GM18505 (cell line): Measurements from ENCODE around the gene DYNLT1.
"Not testable (repeated sequence)": the region's sequence is repeated elsewhere in the genome, so short reads cannot be mapped to it uniquely, and the experiment has no call there.

ENCODE experiments used
- ATAC-seq: cut with Tn5 transposase; IDR thresholded peaks from one replicate; pipeline ENCODE4 v1.9.1; 2021; ENCODE audit not compliant: unreplicated experiment
- POLR2A ChIP-seq: IDR thresholded peaks from 4 replicates; pipeline ENCODE4 v1.6.1; 2011; ENCODE audit warnings: borderline replicate concordance; ENCODE audit not compliant: insufficient read depth, insufficient read length; ENCODE audit errors: extremely low read depth

Gene DYNLT1

DNA sequence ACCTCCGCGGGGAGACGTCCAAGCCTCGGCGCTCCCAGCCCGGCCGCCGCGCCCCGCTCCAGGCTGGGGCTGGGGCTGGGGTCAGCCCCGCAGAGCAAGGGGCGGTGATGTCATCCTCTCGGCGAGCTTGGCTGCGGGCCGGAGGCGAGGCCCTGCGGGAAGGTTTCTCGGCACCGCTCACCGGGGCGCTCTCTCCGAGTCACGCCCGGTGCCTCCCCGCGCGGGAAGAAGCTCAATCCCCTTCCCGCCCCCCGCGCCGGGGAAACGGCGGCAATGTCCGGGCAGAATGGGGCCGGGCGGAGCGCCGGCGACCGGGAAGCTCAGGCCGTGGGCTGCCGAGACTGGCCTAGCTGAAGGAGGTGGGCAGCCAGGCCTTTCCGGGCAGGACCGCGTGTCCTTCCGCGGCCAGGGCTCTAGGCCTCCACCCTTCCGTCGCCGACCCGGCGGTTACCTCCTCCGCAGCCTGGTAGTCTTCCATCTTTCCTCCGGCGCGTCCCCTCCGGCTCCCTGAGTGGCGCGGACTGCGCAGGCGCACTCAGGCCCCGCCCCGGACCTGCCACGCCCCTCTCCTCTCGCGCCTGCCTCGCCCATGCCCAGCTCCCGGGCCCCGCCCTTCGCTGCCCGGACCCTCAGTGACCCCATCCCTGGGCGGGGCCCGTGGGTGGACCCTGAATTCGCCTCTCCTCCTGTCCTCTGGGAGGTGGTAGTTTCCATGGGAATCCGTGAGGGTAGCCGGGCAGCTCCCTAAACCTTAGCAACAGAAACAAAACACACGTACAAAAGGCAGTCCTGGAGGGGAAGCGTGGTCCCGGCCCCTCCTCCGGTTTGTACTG, at the start of gene DYNLT1:
Gene DYNLT1 (minus strand): TSS at position 513 of the 833 bp plus-strand sequence. CDS start 35 bp downstream, at position 478.
- ATAC-seq = peak; percentile 62
- TF ChIP-seq POLR2A = peak; percentile 82

DNA sequence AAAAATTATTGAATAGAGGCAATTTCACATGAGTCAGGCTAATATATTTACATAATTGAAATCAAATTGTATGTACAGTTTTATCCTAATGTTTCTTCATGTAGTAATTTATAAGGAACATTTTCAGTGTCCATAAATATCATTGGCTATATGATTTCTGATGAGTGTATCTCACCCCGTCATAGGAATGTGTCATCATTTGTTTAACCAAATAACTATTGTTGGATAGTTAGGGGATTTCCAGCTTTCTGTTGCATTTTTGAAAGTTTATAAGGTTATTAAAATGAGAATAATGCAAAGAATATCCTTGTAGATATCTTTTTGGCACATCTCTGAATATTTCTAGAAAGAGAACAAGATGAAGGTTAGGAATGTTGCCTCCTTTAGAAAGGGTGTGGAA, 44.3 kb upstream of the DYNLT1 start:
- TF ChIP-seq POLR2A = no peak
- no peak for ATAC-seq

DNA sequence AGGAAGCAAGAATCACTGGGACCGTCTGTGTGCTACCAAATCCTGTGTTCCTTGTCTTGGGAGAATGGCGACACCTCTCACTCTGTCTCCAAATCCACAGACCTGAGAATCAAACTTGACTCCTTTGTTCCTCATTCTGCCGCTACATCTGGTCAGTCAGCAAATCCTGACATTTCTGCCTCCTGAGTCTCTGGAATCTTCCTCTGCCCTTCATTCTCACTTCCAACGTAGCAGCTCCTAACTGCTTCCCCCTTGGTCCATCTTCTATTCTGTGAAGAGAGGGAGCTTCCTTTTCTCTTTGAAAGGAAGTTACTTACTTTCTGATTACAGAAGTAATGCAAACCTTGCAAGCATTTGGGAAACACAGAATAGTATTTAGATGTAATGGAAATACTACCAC, 43.0 kb upstream of the DYNLT1 start:
- no peak for TF ChIP-seq POLR2A
- ATAC-seq = no peak

DNA sequence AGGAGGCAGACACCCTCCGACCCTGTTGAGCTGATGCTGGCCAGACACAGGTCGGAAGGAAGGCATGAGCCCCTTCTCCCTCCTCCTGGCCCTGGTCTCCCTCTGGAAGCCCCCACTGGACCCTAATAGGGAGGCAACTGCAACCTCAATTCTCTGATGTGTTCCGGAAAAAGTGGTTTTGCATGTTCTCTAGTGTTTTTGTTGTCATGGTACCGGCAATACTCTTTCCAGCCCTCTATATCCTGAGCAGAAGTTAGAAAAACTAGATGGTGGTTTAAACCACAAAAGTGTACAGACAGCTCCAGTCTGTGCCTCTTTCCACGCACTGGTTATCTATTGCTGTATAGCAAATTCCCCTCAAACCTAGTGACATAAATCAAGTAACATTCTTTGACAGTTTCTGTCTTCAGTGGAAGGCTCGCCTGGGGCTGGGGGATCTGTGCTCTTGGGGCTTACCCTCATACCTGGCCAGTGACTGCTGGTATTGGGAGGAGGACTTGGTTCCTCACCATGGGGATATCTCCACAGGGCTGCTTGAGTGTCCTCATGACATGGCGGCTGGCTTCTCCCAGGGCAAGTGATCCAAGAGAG, 42.3 kb upstream of the DYNLT1 start:
- no peak for TF ChIP-seq POLR2A
- no peak for ATAC-seq

DNA sequence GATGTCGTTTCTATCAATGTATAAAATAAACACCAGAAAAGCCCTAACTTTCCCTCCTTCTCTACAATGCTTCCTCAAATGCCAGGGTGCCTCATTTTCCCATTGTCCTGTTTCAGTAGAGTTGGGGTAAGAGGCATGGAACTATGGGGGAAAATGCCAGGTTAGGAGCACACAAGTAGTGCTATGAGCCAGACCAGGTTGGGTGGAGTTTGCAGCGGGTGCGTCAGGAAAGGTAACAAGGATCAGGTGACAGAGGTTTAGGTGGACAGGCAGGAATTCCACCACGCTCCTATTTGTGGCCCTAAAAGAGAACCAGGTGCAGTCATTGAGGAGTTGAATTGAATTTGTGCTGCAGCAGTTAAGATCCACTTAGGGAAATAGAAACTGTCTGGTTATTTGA, 41.8 kb upstream of the DYNLT1 start:
- no peak for ATAC-seq
- no peak for TF ChIP-seq POLR2A

DNA sequence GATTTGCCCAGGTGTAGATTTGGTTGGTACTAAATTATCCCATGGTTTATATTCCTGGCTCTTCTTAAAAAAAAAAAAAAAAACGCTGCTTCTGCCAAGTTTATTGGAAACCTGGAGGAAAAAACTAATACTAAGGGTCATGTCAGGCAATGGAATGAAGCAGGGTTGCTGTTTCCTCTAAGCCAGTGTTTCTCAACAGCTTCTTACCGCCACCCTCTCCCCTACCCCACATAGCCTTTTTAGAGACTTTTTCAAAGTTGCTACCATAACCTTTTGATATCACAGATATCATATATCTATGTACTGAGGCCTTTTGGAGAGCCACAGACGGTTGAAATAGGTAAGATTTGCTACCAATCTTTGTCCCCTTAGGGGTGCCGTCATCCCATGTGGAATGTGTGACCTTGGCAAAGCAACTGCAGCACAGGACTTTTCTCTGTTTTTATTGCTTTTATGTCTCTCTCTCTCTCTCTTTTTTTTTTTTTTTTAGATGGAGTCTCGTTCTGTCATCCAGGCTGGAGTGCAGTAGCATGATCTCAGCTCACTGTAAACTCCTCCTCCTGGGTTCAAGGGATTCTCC, 40.3 kb upstream of the DYNLT1 start:
- ATAC-seq = no peak
- no peak for TF ChIP-seq POLR2A

DNA sequence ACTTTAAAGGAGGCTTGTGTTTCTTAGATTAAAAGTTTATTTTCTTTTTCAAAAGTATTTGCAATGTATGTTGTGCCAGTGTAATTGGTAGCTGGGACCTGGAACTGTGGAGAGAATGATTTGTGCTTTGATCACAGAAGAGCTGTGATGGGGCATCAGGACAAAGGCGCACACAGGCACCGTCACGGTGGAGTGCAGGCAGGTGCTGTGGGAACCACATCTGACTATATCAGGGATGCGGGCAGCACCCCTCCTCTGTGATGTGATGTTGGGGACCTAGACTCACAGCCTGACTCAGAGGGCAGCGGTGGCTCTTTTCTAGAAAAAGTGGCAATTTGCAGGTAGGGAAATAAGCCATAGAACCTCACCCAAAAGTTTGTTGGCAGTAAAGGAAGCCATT, 39.8 kb upstream of the DYNLT1 start:
- TF ChIP-seq POLR2A = no peak
- ATAC-seq = no peak

DNA sequence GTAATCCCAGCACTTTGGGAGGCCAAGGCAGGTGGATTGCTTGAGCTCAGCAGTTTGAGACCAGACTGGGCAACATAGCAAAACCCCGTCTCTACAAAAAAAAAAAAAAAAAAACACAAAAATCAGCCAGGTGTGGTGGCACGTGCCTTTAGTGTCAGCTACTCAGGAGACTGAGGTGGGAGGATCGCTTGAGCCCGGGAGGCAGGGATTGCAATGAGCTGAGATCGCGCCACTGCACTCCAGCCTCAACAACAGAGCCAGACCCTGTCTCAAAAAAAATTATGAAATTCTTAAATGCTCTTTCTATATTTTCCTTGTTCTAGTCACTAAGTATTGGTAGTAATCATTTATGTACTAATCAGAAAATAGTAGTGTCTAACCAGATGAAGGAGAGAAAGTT, 35.9 kb upstream of the DYNLT1 start:
- no peak for ATAC-seq
- TF ChIP-seq POLR2A = no peak

DNA sequence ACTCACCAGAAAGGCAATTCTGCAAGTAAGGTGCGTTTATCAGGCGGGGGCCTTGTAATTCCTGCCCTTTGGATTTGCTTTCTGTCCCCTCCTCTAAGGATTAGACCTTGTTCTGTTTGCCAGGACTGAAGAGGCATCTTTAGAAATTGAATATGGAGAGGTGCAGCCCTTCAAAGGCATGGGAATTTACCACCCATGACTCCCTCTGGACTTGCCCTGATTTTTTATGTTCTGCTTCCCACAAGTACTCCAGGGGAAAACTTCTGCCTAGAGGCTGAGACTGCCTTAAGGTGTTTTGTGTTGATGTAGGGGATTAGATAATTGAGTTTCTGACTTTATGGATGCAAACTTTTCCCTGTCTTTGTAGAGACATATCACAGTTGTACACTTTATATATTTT, 35.5 kb upstream of the DYNLT1 start:
- no peak for TF ChIP-seq POLR2A
- no peak for ATAC-seq

DNA sequence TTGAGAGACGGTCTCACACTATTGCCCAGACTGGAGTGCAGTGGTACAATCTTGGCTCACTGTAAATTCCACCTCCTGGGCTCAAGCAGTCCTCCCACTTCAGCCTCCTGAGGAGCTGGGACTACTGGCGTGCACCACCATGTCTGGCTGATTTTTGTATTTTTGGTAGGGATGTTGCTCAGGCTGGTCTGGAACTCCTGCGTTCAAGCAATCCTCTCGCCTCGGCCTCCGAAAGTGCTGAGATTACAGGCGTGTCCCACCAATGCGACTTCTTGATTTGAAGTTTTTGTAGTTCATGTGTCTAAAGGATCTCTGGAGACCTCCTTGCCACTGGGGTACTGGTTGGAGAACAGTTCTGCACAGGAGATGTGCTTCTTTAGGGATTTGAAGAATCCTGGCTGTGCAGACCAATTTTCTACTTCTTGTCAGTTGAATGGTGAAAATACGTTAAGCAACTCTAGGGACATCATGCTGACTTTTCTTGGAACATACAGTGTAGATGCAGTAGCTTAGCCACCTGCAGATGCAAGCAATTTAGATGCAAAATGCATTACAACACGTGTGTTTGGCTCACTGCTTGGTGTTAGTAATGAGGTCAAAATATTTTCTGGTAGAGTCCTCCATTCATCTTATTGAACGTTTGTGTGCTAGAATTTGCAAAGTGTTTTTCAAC, 33.5 kb upstream of the DYNLT1 start:
- ATAC-seq = no peak
- no peak for TF ChIP-seq POLR2A

DNA sequence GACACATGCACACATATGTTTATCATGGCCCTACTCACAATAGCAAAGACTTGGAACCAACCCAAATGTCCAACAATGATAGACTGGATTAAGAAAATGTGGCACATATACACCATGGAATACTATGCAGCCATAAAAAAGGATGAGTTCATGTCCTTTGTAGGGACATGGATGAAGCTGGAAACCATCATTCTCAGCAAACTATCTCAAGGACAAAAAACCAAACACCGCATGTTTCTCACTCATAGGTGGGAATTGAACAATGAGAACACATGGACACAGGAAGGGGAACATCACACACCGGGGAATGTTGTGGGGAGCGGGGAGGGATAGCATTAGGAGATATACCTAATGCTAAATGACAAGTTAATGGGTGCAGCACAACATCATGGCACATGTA, 32.6 kb upstream of the DYNLT1 start:
- ATAC-seq = not testable (repeated sequence)

DNA sequence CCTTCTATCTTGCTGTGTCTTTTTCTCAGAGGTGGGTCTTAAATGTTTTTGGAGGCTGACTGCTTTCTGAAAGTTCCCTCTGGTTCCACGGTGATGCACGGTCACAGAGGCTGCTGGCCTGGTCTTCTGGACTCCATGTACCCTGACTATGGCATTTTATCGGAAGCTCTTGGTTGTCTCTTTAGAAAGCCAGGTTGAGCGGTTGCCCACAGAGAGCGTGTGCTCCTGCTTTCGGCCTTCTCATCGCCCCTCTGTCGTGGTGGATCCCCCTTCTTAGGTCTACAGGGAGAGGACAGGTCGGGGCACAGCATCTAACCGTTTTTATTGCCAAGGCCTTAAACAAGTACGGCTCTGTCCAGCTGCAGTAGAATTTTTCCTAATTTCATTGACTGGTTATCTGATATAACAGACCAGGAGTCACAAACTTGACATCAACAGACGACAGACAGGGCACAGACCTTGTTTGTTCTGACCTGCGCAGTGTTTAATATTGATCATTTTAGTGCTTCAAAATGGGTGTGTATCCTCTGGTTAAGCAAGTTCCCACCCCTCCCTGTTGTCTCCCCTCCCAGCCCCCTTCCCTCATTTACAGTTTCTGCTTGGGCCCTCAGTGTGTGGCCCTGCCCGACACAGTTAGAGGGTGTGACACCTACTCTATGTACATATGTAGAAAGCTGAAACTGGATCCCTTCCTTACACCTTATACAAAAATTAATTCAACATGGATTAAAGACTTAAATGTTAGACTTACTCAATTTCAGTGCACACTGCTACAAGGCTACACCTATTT, 30.0 kb upstream of the DYNLT1 start:
- no peak for ATAC-seq
- no peak for TF ChIP-seq POLR2A

DNA sequence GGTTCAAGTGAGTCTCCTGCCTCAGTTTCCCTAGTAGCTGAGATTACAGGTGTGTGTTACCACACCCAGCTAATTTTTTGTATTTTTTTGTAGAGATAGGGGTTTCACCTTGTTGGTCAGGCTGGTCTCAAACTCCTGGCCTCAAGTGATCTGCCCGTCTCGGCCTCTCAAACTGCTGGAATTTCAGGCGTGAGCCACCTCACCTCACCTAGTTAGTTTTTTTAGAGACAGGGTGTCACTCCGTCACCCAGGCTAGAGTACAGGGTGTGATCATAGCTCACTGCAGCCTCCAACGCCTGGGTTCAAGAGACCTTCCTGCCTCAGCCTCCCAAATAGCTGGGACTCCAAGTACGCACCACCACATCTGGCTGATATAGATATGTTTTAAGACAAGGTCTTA, 28.2 kb upstream of the DYNLT1 start:
- ATAC-seq = no peak
- no peak for TF ChIP-seq POLR2A

DNA sequence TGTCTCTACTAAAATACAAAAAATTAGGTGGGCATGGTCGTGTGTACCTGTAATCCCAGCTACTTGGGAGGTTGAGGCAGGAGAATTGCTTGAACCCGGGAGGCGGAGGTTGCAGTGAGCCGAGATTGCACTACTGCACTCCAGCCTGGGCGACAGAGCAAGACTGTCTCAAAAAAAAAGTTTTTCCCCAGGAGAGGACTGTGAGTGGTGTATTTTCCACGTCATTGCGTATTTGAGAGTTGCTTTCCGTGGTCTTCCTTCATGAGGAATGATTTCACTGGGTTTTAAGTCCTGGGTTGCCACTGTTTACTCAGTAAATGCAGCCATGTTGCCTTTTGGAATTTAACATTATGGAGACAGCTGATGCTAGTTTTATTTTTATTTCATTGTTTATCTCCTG, 27.6 kb upstream of the DYNLT1 start:
- ATAC-seq = not testable (repeated sequence)
